Stomach (tissue), 9 donors: ENCODE data around the gene AMPD3. TPM values are rescaled to one million over a fixed set of nuclear protein-coding genes. Genes with fewer than 3 reads are reported as not detected.

ENCODE experiments used
- DNase-seq, 2 donors: peaks; one replicate each; pipeline versions ENCODE4 v3.0.0 to v3.0.0-alpha.2; 2013 to 2019
- H3K27ac ChIP-seq, 5 donors: fragments of 200-600 bp in 4 of 5; sonication (generic) in 4 of 5; one replicate each; pipeline ENCODE4 v1.5.1; 2013 to 2019; ENCODE audit warnings: mild to moderate bottlenecking in 1 of 5, moderate library complexity in 1 of 5
- H3K27me3 ChIP-seq, 3 donors: fragments of 200-600 bp; sonication (generic); one replicate each; pipeline ENCODE4 v1.5.1; 2017 to 2019; ENCODE audit warnings: mixed run types in 1 of 3
- H3K36me3 ChIP-seq, 4 donors: fragments of 200-600 bp; sonication (generic); 1 replicate in 3 of 4; 2 replicates in 1 of 4; pipeline ENCODE4 v1.5.1; 2016 to 2019
- H3K4me1 ChIP-seq, 4 donors: fragments of 200-600 bp; sonication (generic); one replicate each; pipeline ENCODE4 v1.5.1; 2016 to 2019
- H3K4me3 ChIP-seq, 4 donors: fragments of 200-600 bp; sonication (generic) in 3 of 4; one replicate each; pipeline ENCODE4 v1.5.1; 2016 to 2019; ENCODE audit warnings: mild to moderate bottlenecking in 1 of 4
- H3K9me3 ChIP-seq, 4 donors: fragments of 200-600 bp; sonication (generic); one replicate each; pipeline ENCODE4 v1.5.1; 2016 to 2019
- EP300 ChIP-seq: sonication (generic); formaldehyde crosslinking; IDR thresholded peaks from one replicate; pipeline ENCODE4 v1.6.1; 2017; ENCODE audit warnings: antibody characterized with exemption
- POLR2A ChIP-seq, 4 donors: fragments of 450-650 bp; IDR thresholded peaks; one replicate each; pipeline ENCODE4 v1.6.1; 2016; ENCODE audit warnings: antibody characterized with exemption in 4 of 4, control low read depth in 2 of 4, mild to moderate bottlenecking in 1 of 4, moderate library complexity in 1 of 4
- POLR2AphosphoS5 ChIP-seq, 3 donors: sonication (generic); formaldehyde crosslinking; IDR thresholded peaks; one replicate each; pipeline ENCODE4 v1.6.1; 2016; ENCODE audit warnings: antibody characterized with exemption in 3 of 3
- WGBS, 5 donors: extraction: QIAGEN DNeasy Blood & Tissue Kit in 3 of 5; methylation state at CpG; one replicate each; pipeline versions ENCODE4 v1.1.5 to v1.1.7; 2013 to 2018; 5-methylcytosine and 5-hydroxymethylcytosine counted together
- intact Hi-C: fragments of 100-400 bp; cut with DNase I; formaldehyde crosslinking; loops from one replicate; pipeline ENCODE4 v1.15.1; 2023; ENCODE audit warnings: low total_unique reads
- polyA plus RNA-seq, 3 donors: library from polyadenylated mRNA; stranded (reverse); fragments of 200-250 nt; gene quantifications; one replicate each; pipeline ENCODE4 v1.2.3, GENCODE V29; 2013
- total RNA-seq, 5 donors: library from RNA; depleted of rRNA; stranded (reverse); fragments of >200 nt; gene quantifications; one replicate each; pipeline versions ENCODE4 v1.1.0 to v1.2.3, GENCODE V29; 2014 to 2016
- TF ChIP-seq, protein P1 (sequence below), 7 experiments: fragments of 450-650 bp in 4 of 7; fragments of 200-600 bp in 3 of 7; sonication (generic) in 3 of 7; IDR thresholded peaks; one replicate each; pipeline ENCODE4 v1.5.1; 2016 to 2019; ENCODE audit warnings: antibody characterized with exemption in 7 of 7, control low read depth in 2 of 7, mild to moderate bottlenecking in 1 of 7
- donor health status: healthy with polysubstance abuse.
- donor health status: Bipolar disorder and iron deficiency.
- donor health status: healthy.

The AMPD3 gene
- total and polyA plus RNA-seq, 8 donors, result 4.1 to 20.4 (median 8.5) TPM

DNA sequence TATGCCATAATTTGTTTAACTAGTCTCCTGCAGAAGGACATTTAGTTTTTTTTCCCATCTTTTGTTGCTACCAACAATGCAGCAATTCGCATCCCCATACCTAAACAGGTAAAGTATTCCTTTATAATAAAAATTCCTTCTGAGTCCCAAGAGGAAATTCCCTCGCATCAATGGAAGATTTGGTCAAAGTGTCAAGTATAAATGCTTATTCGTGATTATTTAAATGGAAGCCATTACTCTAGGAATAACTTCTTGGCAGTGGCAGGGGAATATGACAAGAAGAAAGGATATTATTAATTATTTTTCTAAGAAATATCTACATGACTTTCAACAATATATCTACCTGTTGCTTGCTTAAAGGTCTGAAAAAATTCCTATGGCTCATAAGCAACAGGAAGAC lies 60.4 kb downstream of the AMPD3 start:
- no peak for DNase-seq
- Histone ChIP-seq H3K27ac (no peak overlapping the region), H3K27me3 (no peaks in the 10 kb centered on the region), H3K36me3 (peaks cover 8 to 42% (median 37%) of the 10 kb centered on the region in 4 donors), H3K4me1 (peaks cover 0 to 4% (median 0%) of the 10 kb centered on the region in 4 donors), H3K4me3 (no peak overlapping the region), H3K9me3 (no peaks in the 10 kb centered on the region)
- intact Hi-C loops, result no loop called here
- TF ChIP-seq, protein P1, sequence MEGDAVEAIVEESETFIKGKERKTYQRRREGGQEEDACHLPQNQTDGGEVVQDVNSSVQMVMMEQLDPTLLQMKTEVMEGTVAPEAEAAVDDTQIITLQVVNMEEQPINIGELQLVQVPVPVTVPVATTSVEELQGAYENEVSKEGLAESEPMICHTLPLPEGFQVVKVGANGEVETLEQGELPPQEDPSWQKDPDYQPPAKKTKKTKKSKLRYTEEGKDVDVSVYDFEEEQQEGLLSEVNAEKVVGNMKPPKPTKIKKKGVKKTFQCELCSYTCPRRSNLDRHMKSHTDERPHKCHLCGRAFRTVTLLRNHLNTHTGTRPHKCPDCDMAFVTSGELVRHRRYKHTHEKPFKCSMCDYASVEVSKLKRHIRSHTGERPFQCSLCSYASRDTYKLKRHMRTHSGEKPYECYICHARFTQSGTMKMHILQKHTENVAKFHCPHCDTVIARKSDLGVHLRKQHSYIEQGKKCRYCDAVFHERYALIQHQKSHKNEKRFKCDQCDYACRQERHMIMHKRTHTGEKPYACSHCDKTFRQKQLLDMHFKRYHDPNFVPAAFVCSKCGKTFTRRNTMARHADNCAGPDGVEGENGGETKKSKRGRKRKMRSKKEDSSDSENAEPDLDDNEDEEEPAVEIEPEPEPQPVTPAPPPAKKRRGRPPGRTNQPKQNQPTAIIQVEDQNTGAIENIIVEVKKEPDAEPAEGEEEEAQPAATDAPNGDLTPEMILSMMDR (IDR thresholded peaks at IDR 0.05), result no peak
- no peak for TF ChIP-seq POLR2A (IDR thresholded peaks at IDR 0.05)
- no peak for TF ChIP-seq POLR2AphosphoS5 (IDR thresholded peaks at IDR 0.05)
- no peak for TF ChIP-seq EP300
- 88 to 96% (median 94%) methylated on average over 3 of the region's 3 CpGs for WGBS, 5 donors

DNA sequence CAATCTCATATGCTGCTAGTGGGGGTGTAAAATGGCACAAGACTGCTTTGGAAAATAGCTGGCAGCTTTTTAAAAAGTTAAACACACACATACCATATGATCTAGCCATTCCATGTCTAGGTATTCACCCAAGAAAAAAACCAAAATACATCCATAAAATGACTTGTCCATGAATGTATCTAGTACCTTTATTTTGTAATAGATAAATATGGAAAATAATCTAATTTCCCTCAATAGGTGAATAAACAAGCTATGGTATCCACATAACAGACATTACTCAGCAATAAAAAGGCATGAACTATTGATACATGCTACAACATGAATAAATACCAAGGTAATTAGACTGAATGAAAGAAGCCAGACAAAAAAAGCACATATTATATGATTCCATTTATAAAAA lies 63.1 kb downstream of the AMPD3 start:
- no peak for DNase-seq
- Histone ChIP-seq H3K4me1 (peaks cover 0 to 20% (median 3%) of the 10 kb centered on the region in 4 donors), H3K36me3 (peaks cover 12 to 57% (median 53%) of the 10 kb centered on the region in 4 donors), H3K27me3 (no peaks in the 10 kb centered on the region), H3K27ac (no peak overlapping the region), H3K9me3 (no peaks in the 10 kb centered on the region), H3K4me3 (no peak overlapping the region)
- intact Hi-C loops, result no loop called here
- TF ChIP-seq EP300 (no peak), POLR2AphosphoS5 (IDR thresholded peaks at IDR 0.05) (no peak)
- TF ChIP-seq, protein P1 (IDR thresholded peaks at IDR 0.05), result no peak

DNA sequence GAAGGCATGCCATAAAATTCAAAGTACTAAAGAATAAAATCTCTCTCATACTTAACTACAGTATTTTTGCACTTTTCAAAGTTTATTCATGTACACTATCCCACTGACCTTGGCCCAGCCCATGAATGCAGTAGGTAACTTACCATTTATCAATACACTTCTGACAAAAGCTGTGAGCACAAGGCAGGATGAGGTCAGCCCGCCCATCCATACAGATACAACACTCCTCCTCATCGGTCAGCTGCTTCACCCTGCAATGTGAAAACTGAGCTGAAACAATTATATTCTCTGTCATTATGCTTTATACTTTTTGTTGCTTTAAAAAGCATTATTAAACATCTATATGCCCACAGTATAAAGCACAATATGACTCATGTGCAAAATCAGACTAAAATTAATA lies 63.8 kb downstream of the AMPD3 start:
- Histone ChIP-seq H3K27me3 (no peaks in the 10 kb centered on the region), H3K9me3 (no peaks in the 10 kb centered on the region), H3K27ac (no peak overlapping the region), H3K36me3 (peaks cover 12 to 60% (median 59%) of the 10 kb centered on the region in 4 donors), H3K4me3 (no peak overlapping the region), H3K4me1 (peaks cover 0 to 22% (median 3%) of the 10 kb centered on the region in 4 donors)
- WGBS, 5 donors, result 91 to 97% (median 93%) methylated on average over 2 of the region's 2 CpGs
- TF ChIP-seq POLR2A (IDR thresholded peaks at IDR 0.05) (no peak), POLR2AphosphoS5 (IDR thresholded peaks at IDR 0.05) (no peak), EP300 (no peak)
- TF ChIP-seq, protein P1 (IDR thresholded peaks at IDR 0.05), result no peak
- intact Hi-C loops, result no loop called here
- no peak for DNase-seq

DNA sequence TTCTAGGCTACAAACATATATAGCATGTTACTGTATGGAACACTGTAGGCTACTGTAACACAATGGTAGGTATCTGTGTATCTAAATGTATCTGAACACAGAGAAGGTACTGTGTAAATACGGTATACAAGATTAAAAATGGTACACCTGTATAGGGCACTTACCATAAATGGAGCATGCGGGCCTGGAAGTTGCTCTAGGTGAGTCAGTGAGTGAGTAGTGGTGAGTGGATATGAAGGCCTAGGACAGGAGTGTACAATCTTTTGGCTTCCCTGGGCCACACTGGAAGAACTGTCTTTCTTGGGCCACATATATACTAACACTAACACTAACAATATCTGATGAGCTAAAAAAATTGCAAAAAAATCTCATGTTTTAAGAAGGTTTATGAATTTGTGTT lies 64.6 kb downstream of the AMPD3 start:
- Histone ChIP-seq H3K36me3 (peaks cover 12 to 67% (median 64%) of the 10 kb centered on the region in 4 donors), H3K27ac (no peak overlapping the region), H3K27me3 (no peaks in the 10 kb centered on the region), H3K4me1 (peaks cover 0 to 22% (median 3%) of the 10 kb centered on the region in 4 donors), H3K9me3 (no peaks in the 10 kb centered on the region), H3K4me3 (no peak overlapping the region)
- TF ChIP-seq POLR2A (IDR thresholded peaks at IDR 0.05) (no peak), POLR2AphosphoS5 (IDR thresholded peaks at IDR 0.05) (no peak), EP300 (no peak)
- TF ChIP-seq, protein P1 (IDR thresholded peaks at IDR 0.05), result no peak
- no peak for DNase-seq
- WGBS, 5 donors, result 75 to 91% (median 87%) methylated on average over 2 of the region's 2 CpGs
- intact Hi-C loops, result no loop called here
